HG02943 (cell line): ENCODE measurements around the gene KCTD20.

ENCODE experiments used
- ATAC-seq: cut with Tn5 transposase; IDR thresholded peaks from one replicate; pipeline ENCODE4 v1.9.1; 2021; ENCODE audit warnings: mild to moderate bottlenecking, low read depth, moderate library complexity; ENCODE audit not compliant: unreplicated experiment

Gene KCTD20

DNA sequence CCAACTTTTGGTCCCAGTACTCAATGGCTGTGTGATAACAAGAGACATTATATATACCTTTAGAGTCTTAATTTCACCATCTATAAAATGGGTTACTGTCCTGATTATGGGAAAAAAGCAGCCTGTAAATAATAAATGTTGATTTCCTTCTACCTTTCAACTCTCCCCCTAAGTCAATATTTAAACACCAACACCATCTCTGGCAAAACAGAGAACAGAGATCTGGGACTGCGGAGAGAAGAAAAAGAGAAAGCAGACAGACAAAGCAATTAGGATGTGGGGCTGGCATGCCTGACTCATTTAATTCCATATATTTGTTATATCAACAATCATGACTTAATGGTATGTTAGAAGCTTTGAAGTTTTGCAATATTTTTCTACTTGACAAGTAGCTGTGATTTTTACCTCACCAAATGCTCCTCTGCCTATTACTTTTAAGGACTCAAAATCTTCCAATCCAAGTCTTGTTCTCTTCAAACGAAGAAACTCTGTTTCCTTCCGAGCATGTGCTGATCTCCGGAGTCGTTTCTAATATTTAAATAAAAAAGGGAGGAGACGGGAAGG, 81.2 kb downstream of the KCTD20 start:
- ATAC-seq = no peak

DNA sequence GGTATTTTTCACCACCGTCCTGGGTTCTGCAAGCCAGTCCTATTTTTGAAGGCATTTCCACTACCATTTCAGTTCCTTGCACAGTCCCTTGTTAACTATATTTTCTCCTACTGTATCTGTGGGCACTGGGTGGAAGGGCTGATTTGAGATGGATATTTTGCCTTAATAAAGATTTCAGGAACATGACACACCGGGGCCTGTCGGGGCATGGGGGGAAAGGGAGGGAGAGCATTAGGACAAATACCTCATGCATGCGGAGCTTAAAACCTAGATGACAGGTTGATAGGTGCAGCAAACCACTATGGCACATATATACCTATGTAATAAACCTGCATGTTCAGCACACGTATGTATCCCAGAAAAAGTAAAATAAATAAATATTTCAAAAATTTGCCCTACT, 82.1 kb downstream of the KCTD20 start:
- ATAC-seq = no peak

- ATAC-seq = no peak
Observed at GRCh38 chr6:36525346-36525745, 82.5 kb downstream of the KCTD20 start.

DNA sequence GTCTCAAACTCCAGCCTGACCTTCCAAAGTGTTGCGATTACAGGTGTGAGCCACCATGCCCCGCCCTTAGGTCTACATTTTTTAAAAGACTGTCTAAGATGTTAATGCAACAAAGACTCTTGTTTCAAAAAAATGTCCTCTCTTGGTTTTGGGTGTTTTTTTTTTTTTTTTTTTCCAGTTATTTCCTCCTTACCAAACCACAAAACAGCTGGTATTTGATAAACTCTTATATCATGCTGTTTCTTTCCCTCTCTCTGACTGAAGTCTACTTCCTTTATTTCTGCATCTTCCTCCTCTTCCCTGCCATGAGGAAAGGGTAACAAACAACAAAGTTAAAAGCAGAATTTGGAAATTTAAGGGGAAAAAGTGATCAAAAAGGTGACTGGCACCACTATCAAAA, 83.3 kb downstream of the KCTD20 start:
- no peak for ATAC-seq

- ATAC-seq = no peak
Observed at GRCh38 chr6:36533321-36533720, 90.5 kb downstream of the KCTD20 start.

GRCh38 chr6:36536873-36537547, 94.2 kb downstream of the KCTD20 start:
- ATAC-seq = no peak

- no peak for ATAC-seq
Observed at GRCh38 chr6:36539814-36540568, 97.2 kb downstream of the KCTD20 start.
